Tibial artery (tissue), 4 donors: ENCODE measurements around the gene FUT2.

Experiments
- DNase-seq, 2 donors: peaks; one replicate each; pipeline ENCODE4 v3.0.0-alpha.2; 2019
- H3K27ac ChIP-seq, 2 donors: fragments of 200-600 bp; sonication (generic) in 1 of 2; 1 replicate in 1 of 2; 2 replicates in 1 of 2; pipeline ENCODE4 v1.5.1; 2018 to 2019; ENCODE audit warnings: mild to moderate bottlenecking in 1 of 2
- H3K27me3 ChIP-seq, 2 donors: fragments of 200-600 bp; sonication (generic) in 1 of 2; one replicate each; pipeline versions ENCODE4 v1.5.1 to v1.6.0; 2016 to 2019
- H3K36me3 ChIP-seq, 3 donors: fragments of 200-600 bp; sonication (generic) in 2 of 3; one replicate each; pipeline ENCODE4 v1.5.1; 2016 to 2019; ENCODE audit warnings: mild to moderate bottlenecking in 2 of 3
- H3K4me1 ChIP-seq, 4 donors: fragments of 200-600 bp; sonication (generic) in 2 of 4; 1 replicate in 3 of 4; 2 replicates in 1 of 4; pipeline ENCODE4 v1.5.1; 2016 to 2019
- H3K4me3 ChIP-seq, 2 donors: fragments of 200-600 bp; sonication (generic) in 1 of 2; 1 replicate in 1 of 2; 2 replicates in 1 of 2; pipeline ENCODE4 v1.5.1; 2018 to 2019; ENCODE audit warnings: mild to moderate bottlenecking in 2 of 2
- H3K9me3 ChIP-seq, 3 donors: fragments of 200-600 bp; sonication (generic) in 1 of 3; one replicate each; pipeline ENCODE4 v1.5.1; 2016 to 2019
- intact Hi-C: fragments of 100-400 bp; cut with DNase I; formaldehyde crosslinking; loops from one replicate; pipeline ENCODE4 v1.15.0; 2023; ENCODE audit warnings: low total_unique reads
- TF ChIP-seq, protein P1 (sequence below), 2 experiments: fragments of 200-600 bp in 1 of 2; fragments of 450-650 bp in 1 of 2; IDR thresholded peaks; one replicate each; pipeline ENCODE4 v1.5.1; 2017 to 2019; ENCODE audit warnings: antibody characterized with exemption in 2 of 2, mild to moderate bottlenecking in 1 of 2, moderate library complexity in 1 of 2

FUT2 gene

DNA sequence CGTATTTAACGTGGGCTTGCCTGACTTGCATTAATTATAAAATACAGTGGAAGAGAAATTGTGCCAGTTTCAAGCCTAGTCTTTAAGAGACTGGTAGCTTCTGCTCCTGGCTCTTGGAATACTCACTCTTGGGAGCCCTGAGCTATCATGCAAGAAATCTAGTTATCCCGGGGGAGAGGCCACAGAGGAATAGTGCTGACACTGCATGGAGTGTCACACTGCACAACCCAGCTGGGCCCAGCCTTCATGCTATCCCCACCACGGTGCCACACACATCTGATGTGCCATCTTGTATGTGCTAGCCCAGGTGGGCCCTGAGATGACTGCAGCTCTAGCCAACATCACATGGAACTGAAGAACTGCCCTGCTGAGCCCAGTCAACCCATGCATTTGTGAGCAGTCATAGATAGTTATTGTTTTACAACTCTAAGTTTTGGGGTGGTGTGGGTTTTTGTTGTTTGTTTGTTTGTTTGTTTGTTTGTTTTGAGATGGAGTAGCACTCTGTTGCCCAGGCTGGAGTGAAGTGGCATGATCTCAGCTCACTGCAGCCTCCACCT, 15.4 kb downstream of the FUT2 start:
- Histone ChIP-seq H3K36me3 (no peaks in the 10 kb centered on the region), H3K27me3 (no peaks in the 10 kb centered on the region), H3K4me1 (peaks cover 4 to 27% (median 26%) of the 10 kb centered on the region in 4 donors), H3K4me3 (no peak overlapping the region), H3K27ac (no peak overlapping the region), H3K9me3 (no peaks in the 10 kb centered on the region)
- intact Hi-C loops = no loop called here
- TF ChIP-seq, protein P1, sequence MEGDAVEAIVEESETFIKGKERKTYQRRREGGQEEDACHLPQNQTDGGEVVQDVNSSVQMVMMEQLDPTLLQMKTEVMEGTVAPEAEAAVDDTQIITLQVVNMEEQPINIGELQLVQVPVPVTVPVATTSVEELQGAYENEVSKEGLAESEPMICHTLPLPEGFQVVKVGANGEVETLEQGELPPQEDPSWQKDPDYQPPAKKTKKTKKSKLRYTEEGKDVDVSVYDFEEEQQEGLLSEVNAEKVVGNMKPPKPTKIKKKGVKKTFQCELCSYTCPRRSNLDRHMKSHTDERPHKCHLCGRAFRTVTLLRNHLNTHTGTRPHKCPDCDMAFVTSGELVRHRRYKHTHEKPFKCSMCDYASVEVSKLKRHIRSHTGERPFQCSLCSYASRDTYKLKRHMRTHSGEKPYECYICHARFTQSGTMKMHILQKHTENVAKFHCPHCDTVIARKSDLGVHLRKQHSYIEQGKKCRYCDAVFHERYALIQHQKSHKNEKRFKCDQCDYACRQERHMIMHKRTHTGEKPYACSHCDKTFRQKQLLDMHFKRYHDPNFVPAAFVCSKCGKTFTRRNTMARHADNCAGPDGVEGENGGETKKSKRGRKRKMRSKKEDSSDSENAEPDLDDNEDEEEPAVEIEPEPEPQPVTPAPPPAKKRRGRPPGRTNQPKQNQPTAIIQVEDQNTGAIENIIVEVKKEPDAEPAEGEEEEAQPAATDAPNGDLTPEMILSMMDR (IDR thresholded peaks at IDR 0.05) = no peak
- no peak for DNase-seq

DNA sequence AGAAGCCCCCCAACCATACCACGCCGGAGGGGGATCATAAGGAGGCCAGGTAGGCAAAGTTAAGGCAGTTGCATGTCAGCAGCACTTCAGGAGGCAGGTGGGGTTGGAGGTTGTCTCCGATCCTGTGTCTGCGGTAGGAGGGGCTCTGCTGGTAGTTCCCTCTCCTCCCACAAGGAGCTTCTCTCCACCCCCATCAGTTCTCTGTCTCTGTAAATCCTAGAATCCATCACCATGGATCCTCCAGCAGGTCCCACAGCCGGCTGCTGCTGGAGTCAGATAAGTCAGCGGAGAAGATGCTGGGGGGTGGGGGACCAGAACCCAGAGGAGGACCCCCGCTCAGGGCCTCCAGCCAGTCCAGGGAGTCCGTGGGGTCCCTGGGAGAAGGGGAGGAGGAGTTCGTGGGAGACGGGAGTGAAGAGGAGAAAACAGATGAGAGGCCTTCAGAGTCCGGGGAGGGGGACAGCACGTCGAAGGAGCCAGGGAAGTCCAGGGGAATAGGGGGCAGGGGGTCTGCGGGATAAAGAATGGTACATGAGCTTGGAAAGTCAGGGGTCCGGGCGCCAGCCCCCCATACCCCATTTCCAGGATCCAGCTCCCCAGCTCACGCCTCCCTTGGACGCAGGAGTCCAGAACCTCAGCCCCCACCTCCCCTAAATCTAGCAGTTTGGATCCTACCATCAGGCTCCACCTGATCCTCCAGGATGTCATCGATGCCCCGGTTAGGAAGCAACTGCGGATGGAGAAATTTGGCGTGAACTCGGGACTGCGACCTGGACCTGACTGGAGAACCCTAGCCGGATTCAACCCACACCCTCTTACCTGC, 17.5 kb downstream of the FUT2 start:
- Histone ChIP-seq H3K4me3 (peak overlapping the region; percentile 57 to 73), H3K4me1 (peaks cover 4 to 41% (median 37%) of the 10 kb centered on the region in 4 donors), H3K36me3 (no peaks in the 10 kb centered on the region), H3K27ac (peak overlapping the region; percentile 72 to 74), H3K27me3 (no peaks in the 10 kb centered on the region), H3K9me3 (no peaks in the 10 kb centered on the region)
- DNase-seq = no peak
- intact Hi-C loops = no loop called here
- TF ChIP-seq, protein P1 (IDR thresholded peaks at IDR 0.05) = no peak

DNA sequence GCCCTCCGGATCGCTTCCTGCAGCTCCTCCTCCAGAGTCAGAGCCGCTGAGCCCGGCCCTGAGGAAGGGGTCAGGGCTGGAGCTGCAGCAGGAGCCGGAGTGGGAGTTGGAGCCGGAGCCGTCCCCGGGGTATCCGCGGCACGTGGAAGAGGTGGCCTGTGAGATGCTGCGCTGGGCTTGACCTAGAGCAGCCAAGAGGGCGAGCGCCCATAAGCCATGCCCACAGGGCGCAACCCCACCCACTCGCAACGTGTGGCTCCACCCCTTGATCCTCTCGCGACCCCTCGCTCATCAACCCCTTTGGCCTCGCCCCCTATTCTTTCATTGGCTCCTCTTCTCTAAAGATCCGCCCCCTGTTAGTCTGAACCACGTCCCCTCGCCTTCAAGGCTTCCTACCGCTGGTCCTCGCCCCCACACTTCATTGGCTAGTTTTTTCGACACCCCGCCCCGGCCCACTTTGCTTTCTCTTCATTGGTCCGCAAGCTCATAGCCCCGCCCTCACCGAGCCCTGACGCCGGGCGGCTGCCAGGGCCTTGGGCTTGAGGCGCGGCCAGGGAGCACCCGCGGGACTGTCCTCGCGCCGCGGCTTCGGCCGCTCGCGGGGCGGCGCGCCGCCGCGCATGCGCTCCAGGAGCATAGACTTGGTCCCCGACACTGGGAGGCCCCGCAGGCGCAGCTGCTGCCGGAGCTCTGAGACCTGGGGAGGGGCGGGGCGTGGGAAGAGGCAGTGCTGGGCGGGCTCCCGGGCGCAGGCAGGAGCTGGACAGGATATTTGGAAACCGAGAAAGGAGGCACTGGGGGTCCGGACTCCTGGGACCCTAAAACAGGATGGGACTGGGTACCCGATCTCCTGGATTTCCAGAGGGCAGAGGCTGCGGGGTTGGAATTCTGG, 18.3 kb downstream of the FUT2 start:
- DNase-seq = peak; percentile 99 to 100
- Histone ChIP-seq H3K27ac (peak overlapping the region; percentile 74 to 82), H3K9me3 (no peaks in the 10 kb centered on the region), H3K4me3 (peak overlapping the region; percentile 57 to 73), H3K27me3 (no peaks in the 10 kb centered on the region), H3K36me3 (no peaks in the 10 kb centered on the region), H3K4me1 (peaks cover 4 to 47% (median 41%) of the 10 kb centered on the region in 4 donors)
- TF ChIP-seq, protein P1 (IDR thresholded peaks at IDR 0.05) = no peak
- intact Hi-C loops = no loop called here

DNA sequence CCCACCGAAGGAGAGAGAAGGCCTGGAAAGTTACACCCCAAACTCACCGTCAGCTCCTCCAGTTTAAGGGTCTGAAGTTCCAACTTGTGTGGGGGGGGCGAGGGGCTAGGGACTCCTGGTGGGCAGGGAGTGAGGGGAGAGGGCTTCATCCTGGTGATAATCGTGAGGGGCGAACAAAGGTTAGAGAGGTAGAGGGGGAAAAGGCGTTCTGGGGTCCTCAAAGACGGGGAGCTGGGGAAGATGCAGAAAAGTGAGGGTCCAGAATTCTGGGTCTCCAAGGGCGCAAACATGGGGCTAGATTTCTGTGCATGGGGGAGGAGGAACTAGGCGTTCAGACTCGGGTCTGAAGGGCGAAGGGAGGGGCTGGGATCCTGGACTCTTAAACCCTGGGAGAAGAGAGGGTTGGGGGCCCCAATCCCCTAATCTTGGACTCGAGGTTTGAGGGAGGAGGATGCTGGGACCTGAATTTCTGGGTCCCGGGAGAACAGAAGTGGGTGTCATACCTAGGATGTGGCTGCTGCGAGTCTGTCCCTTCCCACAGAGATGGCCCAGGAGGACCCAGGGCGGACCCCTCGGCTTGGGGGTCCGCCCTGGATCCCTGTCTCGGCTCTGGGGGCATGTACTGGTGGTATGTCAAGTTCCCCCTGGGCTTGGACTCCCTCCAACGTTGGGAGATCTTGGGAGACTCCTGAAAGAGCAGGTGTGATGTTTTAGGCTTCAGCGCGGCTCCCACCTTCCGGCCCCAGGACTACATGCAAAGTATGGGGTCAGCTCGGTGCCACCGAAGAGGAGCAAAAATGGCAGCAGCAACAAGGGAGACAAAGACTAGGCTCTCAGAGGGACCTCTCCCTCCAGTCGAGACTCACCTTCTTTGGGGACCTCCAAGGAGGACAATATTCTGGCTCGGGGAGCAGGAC, 19.2 kb downstream of the FUT2 start:
- H3K27ac ChIP-seq = peak overlapping the region; percentile 74 to 82
- intact Hi-C loops = no loop called here
- peaks cover 4 to 56% (median 47%) of the 10 kb centered on the region in 4 donors for H3K4me1 ChIP-seq
- no peaks in the 10 kb centered on the region for H3K27me3 ChIP-seq
- DNase-seq = no peak
- H3K36me3 ChIP-seq = no peaks in the 10 kb centered on the region
- H3K4me3 ChIP-seq = peak overlapping the region; percentile 57 to 73
- TF ChIP-seq, protein P1 (IDR thresholded peaks at IDR 0.05) = no peak
- H3K9me3 ChIP-seq = no peaks in the 10 kb centered on the region
